Nephron progenitor cell (in vitro differentiated cells): Measurements from ENCODE around the gene EPHA8.

Experiments
- DNase-seq: peaks from one replicate; pipeline ENCODE4 v3.0.0; 2021
- H3K27ac Mint-ChIP-seq: 2 replicates; pipeline ENCODE4 v1.8.0; 2021; ENCODE audit warnings: mild to moderate bottlenecking, moderate library complexity, mixed read lengths
- H3K27me3 Mint-ChIP-seq: 2 replicates; pipeline ENCODE4 v1.8.0; 2021; ENCODE audit warnings: mild to moderate bottlenecking, low read depth, mixed read lengths; ENCODE audit not compliant: poor library complexity
- H3K36me3 Mint-ChIP-seq: 2 replicates; pipeline ENCODE4 v1.8.0; 2021; ENCODE audit warnings: low read depth, mixed read lengths
- H3K4me1 Mint-ChIP-seq: 2 replicates; pipeline ENCODE4 v1.8.0; 2021; ENCODE audit warnings: mixed read lengths
- H3K4me3 Mint-ChIP-seq: 2 replicates; pipeline ENCODE4 v1.8.0; 2021; ENCODE audit warnings: mild to moderate bottlenecking, moderate library complexity, mixed read lengths
- H3K9me3 Mint-ChIP-seq: 2 replicates; pipeline ENCODE4 v1.8.0; 2021; ENCODE audit warnings: mild to moderate bottlenecking, moderate library complexity, mixed read lengths
- CTCF ChIP-seq: fragments of 200-600 bp; sonication (generic); IDR thresholded peaks from 2 replicates; pipeline ENCODE4 v1.5.0; 2021; ENCODE audit warnings: antibody characterized with exemption

Gene EPHA8

DNA sequence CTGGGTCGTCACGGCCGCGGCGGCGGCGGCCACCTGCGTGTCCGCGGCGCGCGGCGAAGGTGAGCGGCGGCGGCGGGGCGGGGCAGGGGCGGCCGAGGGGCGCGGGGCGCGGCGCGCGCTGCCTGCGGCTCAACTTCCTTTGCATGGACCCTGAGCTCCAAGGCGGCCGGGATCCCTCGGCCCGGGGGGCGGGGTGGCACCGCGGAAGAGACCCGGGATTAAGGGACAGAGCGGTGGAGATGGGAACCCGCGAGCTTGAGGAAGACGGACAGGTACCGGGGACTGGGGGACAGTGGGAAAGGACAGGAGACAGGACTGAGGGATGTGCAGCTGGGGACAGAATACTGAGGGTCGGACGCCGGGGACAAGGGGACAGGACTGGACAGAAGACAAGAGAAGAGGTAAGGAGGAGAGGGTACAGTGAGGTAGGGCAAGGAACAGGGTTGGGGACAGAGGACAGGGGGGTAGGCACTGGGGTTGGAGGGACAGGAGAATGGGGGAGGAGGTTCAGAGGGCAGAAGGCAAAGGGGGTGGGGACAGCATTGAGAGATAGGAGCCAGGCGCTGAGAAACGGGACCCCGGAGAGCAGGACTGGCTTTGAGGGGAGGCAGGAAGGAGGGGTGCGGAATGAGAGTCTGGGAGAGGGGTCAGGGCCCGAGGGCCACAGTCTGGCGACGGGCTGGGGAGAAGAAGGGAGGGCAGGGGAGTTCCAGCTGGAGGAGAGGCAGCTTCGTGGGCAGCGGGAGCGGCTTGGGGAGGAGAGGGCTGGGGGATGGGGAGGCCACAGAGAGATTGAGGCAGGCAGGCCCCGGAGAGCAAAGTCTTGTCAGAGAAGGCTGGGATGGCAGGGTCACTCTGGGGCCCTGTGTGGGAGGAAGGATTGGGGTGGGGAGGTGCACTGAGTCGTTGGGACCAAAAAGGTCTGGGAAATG, 648 bp downstream of the EPHA8 start:
- peak; percentile 51 for DNase-seq
- no peak for TF ChIP-seq CTCF
- Mint-ChIP-seq H3K27ac (no peak overlapping the region), H3K9me3 (no peaks in the 10 kb centered on the region), H3K4me3 (peak overlapping the region; percentile 81), H3K4me1 (peaks cover 19% of the 10 kb centered on the region), H3K36me3 (no peaks in the 10 kb centered on the region), H3K27me3 (peaks cover 90% of the 10 kb centered on the region)

DNA sequence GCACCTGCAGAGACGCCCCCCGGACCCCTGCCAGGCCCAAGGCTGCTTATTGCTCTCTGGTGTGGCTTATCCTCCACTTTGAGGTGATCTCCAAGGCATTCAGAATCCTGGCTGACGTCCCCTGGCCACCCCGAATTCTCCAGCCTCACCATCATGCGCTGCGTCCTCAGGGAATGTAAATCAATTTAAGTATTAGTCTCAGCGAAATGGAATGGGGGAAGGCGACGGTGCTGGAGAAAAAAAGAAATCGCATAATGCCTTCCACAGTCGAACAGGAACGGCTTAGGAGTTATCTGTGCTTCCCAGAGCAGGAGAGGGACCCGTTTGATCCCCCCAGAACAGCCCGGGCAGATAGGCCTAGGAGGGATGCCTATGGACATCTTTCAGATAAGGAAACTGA, 2.9 kb downstream of the EPHA8 start:
- H3K9me3 Mint-ChIP-seq: no peaks in the 10 kb centered on the region
- H3K4me1 Mint-ChIP-seq: peaks cover 19% of the 10 kb centered on the region
- H3K27ac Mint-ChIP-seq: no peak overlapping the region
- no peaks in the 10 kb centered on the region for H3K36me3 Mint-ChIP-seq
- DNase-seq: no peak
- no peak for TF ChIP-seq CTCF
- peaks cover 77% of the 10 kb centered on the region for H3K27me3 Mint-ChIP-seq
- no peak overlapping the region for H3K4me3 Mint-ChIP-seq

DNA sequence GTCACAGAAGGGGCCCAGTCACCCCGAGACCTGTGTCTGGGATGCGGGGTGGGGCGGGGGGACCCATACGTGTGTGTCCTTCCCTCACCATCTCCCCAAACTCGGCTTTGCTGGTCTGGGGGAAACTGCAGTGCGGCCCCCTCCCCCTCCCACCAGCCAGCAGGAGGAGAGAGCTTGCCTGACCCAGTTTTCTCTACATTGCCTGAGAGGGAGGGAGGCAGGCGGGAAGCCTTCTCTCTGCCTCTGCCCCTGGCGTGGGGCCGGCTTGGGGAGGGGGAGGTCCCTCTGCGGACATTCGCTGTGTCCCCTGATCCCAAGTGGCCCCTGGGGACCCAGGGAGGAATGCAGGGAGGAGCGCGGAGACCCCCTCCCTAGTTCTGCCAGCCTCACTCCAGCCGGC, 3.9 kb downstream of the EPHA8 start:
- H3K4me3 Mint-ChIP-seq: no peak overlapping the region
- no peaks in the 10 kb centered on the region for H3K36me3 Mint-ChIP-seq

GRCh38 chr1:22567994-22568393, 4.7 kb downstream of the EPHA8 start:
- Mint-ChIP-seq H3K9me3 (no peaks in the 10 kb centered on the region), H3K4me3 (no peak overlapping the region), H3K36me3 (no peaks in the 10 kb centered on the region), H3K4me1 (peaks cover 19% of the 10 kb centered on the region), H3K27ac (no peak overlapping the region), H3K27me3 (peaks cover 72% of the 10 kb centered on the region)
- TF ChIP-seq CTCF: no peak
- no peak for DNase-seq

More for the DNA sequence above, 3.9 kb downstream of the EPHA8 start:
- no peak overlapping the region for H3K27ac Mint-ChIP-seq
- H3K4me1 Mint-ChIP-seq: peaks cover 19% of the 10 kb centered on the region
- peak; percentile 44 for DNase-seq
- no peak for TF ChIP-seq CTCF
- peaks cover 72% of the 10 kb centered on the region for H3K27me3 Mint-ChIP-seq
- H3K9me3 Mint-ChIP-seq: no peaks in the 10 kb centered on the region

DNA sequence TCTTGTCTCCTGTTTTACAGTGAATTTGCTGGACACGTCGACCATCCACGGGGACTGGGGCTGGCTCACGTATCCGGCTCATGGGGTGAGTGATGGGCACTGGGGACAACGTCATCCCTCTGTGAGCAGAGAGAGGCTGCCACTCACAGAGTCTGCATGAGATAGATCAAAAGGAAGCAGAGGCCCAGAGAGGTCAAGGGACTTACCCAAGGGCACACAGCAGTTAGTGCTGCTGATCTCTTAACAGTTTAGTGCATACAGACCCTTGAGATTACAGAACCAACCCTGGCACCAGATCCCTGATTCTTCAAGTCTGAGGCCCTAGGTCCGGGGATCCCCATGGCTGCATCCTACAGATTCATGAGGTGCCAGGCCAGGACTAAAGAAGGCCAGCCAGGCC, 6.0 kb downstream of the EPHA8 start:
- DNase-seq: no peak
- H3K4me1 Mint-ChIP-seq: peaks cover 12% of the 10 kb centered on the region
- no peak for TF ChIP-seq CTCF
- H3K9me3 Mint-ChIP-seq: no peaks in the 10 kb centered on the region
- H3K4me3 Mint-ChIP-seq: no peak overlapping the region
- H3K27me3 Mint-ChIP-seq: peaks cover 73% of the 10 kb centered on the region
- H3K36me3 Mint-ChIP-seq: no peaks in the 10 kb centered on the region
- H3K27ac Mint-ChIP-seq: no peak overlapping the region
